PC-3 (cell line): ENCODE results near the gene LRP11. TPM values are rescaled to one million over a fixed set of nuclear protein-coding genes. Genes with fewer than 3 reads are reported as not detected.

ENCODE experiments used
- ATAC-seq: fragments of 200-7000 bp; cut with Tn5 transposase; 2 replicates; pipeline ENCODE4 v1.9.1; 2020; ENCODE audit warnings: mild to moderate bottlenecking, moderate library complexity
- BruUV-seq: library from RNA; stranded (reverse); fragments of 400-500 nt; replicated peaks from 2 replicates; lab custom pipeline; 2021; lab: Mats Ljungman, UMichigan
- CTCF ChIA-PET: fragments of 300-600 bp; sonication (Branson Sonifier 250); formaldehyde crosslinking; loops from one replicate; lab custom pipeline; 2022; ENCODE audit warnings: antibody characterized with exemption; lab: Charles Lee
- POLR2A ChIA-PET: fragments of 300-600 bp; sonication (Branson Sonifier 250); formaldehyde crosslinking; loops from one replicate; lab custom pipeline; 2022; ENCODE audit warnings: antibody characterized with exemption; ENCODE audit not compliant: unreplicated experiment; lab: Charles Lee
- DNase-seq: peaks from one replicate; pipeline ENCODE4 v3.0.0-alpha.2; 2015
- H2AFZ ChIP-seq: fragments of 300-600 bp; sonication (generic); 2 replicates; pipeline ENCODE4 v1.6.0; 2016; ENCODE audit warnings: antibody characterized with exemption, low read length
- H3F3A ChIP-seq: fragments of 300-600 bp; sonication (generic); one replicate; pipeline ENCODE4 v1.6.0; 2017; ENCODE audit warnings: antibody characterized with exemption, low read length, control low read depth, mild to moderate bottlenecking; ENCODE audit not compliant: unreplicated experiment
- H3K27ac ChIP-seq: fragments of 300-600 bp; sonication (generic); 2 replicates; pipeline ENCODE4 v1.5.1; 2016; ENCODE audit warnings: mild to moderate bottlenecking, low read length
- H3K27me3 ChIP-seq: fragments of 300-600 bp; sonication (generic); 2 replicates; pipeline ENCODE4 v1.6.1; 2016; ENCODE audit warnings: low read length, mixed read lengths
- H3K36me3 ChIP-seq: fragments of 300-600 bp; sonication (generic); 2 replicates; pipeline ENCODE4 v1.6.1; 2016; ENCODE audit warnings: low read depth, mixed run types, low read length, mixed read lengths
- H3K4me1 ChIP-seq: fragments of 300-600 bp; sonication (generic); 2 replicates; pipeline ENCODE4 v1.5.1; 2016; ENCODE audit warnings: low read length; ENCODE audit not compliant: insufficient read depth
- H3K4me2 ChIP-seq: fragments of 300-600 bp; sonication (generic); 2 replicates; pipeline ENCODE4 v1.6.0; 2016; ENCODE audit warnings: low read length
- H3K4me3 ChIP-seq: fragments of 300-600 bp; sonication (generic); 2 replicates; pipeline ENCODE4 v1.5.1; 2016; ENCODE audit warnings: mild to moderate bottlenecking, low read length, mixed read lengths
- H3K79me2 ChIP-seq: fragments of 300-600 bp; sonication (generic); 2 replicates; pipeline ENCODE4 v1.6.1; 2017; ENCODE audit warnings: low read length, mixed read lengths
- H3K9ac ChIP-seq: fragments of 300-600 bp; sonication (generic); 2 replicates; pipeline ENCODE4 v1.6.0; 2016; ENCODE audit warnings: mild to moderate bottlenecking, low read length
- H3K9me2 ChIP-seq: fragments of 300-600 bp; sonication (generic); replicated peaks from 2 replicates; pipeline ENCODE4 v1.6.1; 2016; ENCODE audit warnings: mixed run types, low read length, mixed read lengths
- H3K9me3 ChIP-seq: fragments of 300-600 bp; sonication (generic); 2 replicates; pipeline ENCODE4 v1.6.1; 2016; ENCODE audit warnings: low read length, mixed read lengths
- H4K20me1 ChIP-seq: fragments of 300-600 bp; sonication (generic); 2 replicates; pipeline ENCODE4 v1.6.1; 2016; ENCODE audit warnings: low read length, mixed read lengths
- CTCF ChIP-seq: fragments of 300-600 bp; sonication (generic); conservative IDR thresholded peaks from 2 replicates; pipeline ENCODE4 v1.5.1; 2017; ENCODE audit warnings: antibody characterized with exemption, low read depth, mild to moderate bottlenecking, low read length
- EZH2 ChIP-seq: fragments of 300-600 bp; sonication (generic); IDR thresholded peaks from one replicate; pipeline ENCODE4 v1.6.1; 2017; ENCODE audit warnings: antibody characterized with exemption, mild to moderate bottlenecking, low read length; ENCODE audit not compliant: unreplicated experiment
- EZH2phosphoT487 ChIP-seq: fragments of 300-600 bp; sonication (generic); IDR thresholded peaks from 2 replicates; pipeline ENCODE4 v1.6.1; 2018; ENCODE audit warnings: mild to moderate bottlenecking, antibody characterized with exemption, low read length, borderline replicate concordance
- intact Hi-C: fragments of 100-400 bp; cut with micrococcal nuclease; formaldehyde crosslinking; loops from 2 replicates; pipeline ENCODE4 v1.9.0; 2023
- total RNA-seq: library from RNA; depleted of rRNA; stranded (reverse); fragments of >200 nt; gene quantifications from 2 replicates; pipeline ENCODE4 v1.2.3, GENCODE V29; 2014

Gene LRP11
- total RNA-seq, 1 experiment from 2014 or later = 32.0 TPM

- Histone ChIP-seq H3K36me3 (no peaks in the 10 kb centered on the region), H2AFZ (no peak overlapping the region), H3F3A (peaks cover 3% of the 10 kb centered on the region), H3K9ac (no peak overlapping the region), H3K4me3 (no peak overlapping the region), H4K20me1 (no peaks in the 10 kb centered on the region), H3K9me2 (no peaks in the 10 kb centered on the region), H3K27me3 (no peaks in the 10 kb centered on the region), H3K27ac (peak overlapping the region; percentile 31), H3K4me1 (peaks cover 17% of the 10 kb centered on the region), H3K79me2 (no peaks in the 10 kb centered on the region), H3K9me3 (no peaks in the 10 kb centered on the region), H3K4me2 (no peak overlapping the region)
- no peak for TF ChIP-seq EZH2
- TF ChIP-seq CTCF = peak; percentile 93
- ChIA-PET POLR2A (no interaction called here), CTCF (interaction anchor here (0.5 to 0.7 kb wide), 2 partner anchors 13 to 1341 kb away, joined by 3 read pairs; no protein-coding TSS in a partner anchor)
- BruUV-seq = no TSS peak
- ATAC-seq (peak; percentile 83), DNase-seq (peak; percentile 79)
- intact Hi-C loops = loop anchor here (1.0 kb wide), 2 partner anchors 31 to 92 kb away; no protein-coding TSS in a partner anchor
These were observed 29.4 kb downstream of the LRP11 start for GRCh38 chr6:149834513-149835481.

DNA sequence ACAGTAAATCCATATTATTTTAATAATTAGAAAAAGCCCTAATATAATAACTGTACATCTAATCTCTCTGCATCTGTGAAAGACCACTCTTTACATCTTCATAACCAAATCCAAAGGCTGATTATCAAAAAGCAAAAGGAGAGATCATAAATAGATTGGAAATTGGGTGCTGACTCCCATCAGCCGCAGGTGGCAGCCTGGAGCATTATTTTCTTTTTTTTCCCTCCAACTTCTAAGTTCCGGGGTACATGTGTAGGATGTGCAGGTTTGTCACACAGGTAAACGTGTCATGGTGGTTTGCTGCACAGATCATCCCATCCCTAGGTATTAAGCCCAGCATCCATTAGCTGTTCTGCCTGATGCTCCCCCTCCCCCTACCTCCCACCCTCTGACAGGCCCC lies 30.5 kb downstream of the LRP11 start:
- ChIA-PET POLR2A (no interaction called here), CTCF (no interaction called here)
- H3F3A ChIP-seq = peaks cover 3% of the 10 kb centered on the region
- DNase-seq = no peak
- intact Hi-C loops = loop anchor here (1.0 kb wide), 2 partner anchors 32 to 93 kb away; no protein-coding TSS in a partner anchor
- H3K4me3 ChIP-seq = no peak overlapping the region
- peaks cover 8% of the 10 kb centered on the region for H3K4me1 ChIP-seq
- no peak overlapping the region for H2AFZ ChIP-seq
- TF ChIP-seq EZH2phosphoT487 (no peak), EZH2 (no peak), CTCF (no peak)
- no TSS peak for BruUV-seq
- H4K20me1 ChIP-seq = no peaks in the 10 kb centered on the region
- H3K9ac ChIP-seq = no peak overlapping the region
- no peaks in the 10 kb centered on the region for H3K9me2 ChIP-seq
- H3K36me3 ChIP-seq = no peaks in the 10 kb centered on the region
- H3K79me2 ChIP-seq = no peaks in the 10 kb centered on the region
- no peak overlapping the region for H3K4me2 ChIP-seq
- H3K27ac ChIP-seq = no peak overlapping the region
- ATAC-seq = no peak
- no peaks in the 10 kb centered on the region for H3K9me3 ChIP-seq
- no peaks in the 10 kb centered on the region for H3K27me3 ChIP-seq

GRCh38 chr6:149831308-149831820 lies 32.8 kb downstream of the LRP11 start:
- Histone ChIP-seq H3K79me2 (no peaks in the 10 kb centered on the region), H3K9me3 (no peaks in the 10 kb centered on the region), H4K20me1 (no peaks in the 10 kb centered on the region), H3K36me3 (no peaks in the 10 kb centered on the region), H3K9ac (no peak overlapping the region), H3K27ac (no peak overlapping the region), H3F3A (peaks cover 3% of the 10 kb centered on the region), H3K4me3 (no peak overlapping the region), H2AFZ (no peak overlapping the region), H3K4me2 (no peak overlapping the region), H3K4me1 (peaks cover 8% of the 10 kb centered on the region), H3K27me3 (no peaks in the 10 kb centered on the region), H3K9me2 (no peaks in the 10 kb centered on the region)
- POLR2A ChIA-PET = no interaction called here
- DNase-seq (peak; percentile 7), ATAC-seq (no peak)
- CTCF ChIA-PET = no interaction called here
- TF ChIP-seq CTCF = no peak
- no peak for TF ChIP-seq EZH2phosphoT487
- no peak for TF ChIP-seq EZH2
- intact Hi-C loops = no loop called here
- no TSS peak for BruUV-seq
